Measurements from ENCODE around the gene MASP1. TPM values are rescaled to one million over a fixed set of nuclear protein-coding genes. Genes with fewer than 3 reads are reported as not detected.

Gene MASP1
- total RNA-seq (10 to 100 TPM; 19.9 to 24.3 TPM), polyA plus RNA-seq (ENCODE audit: insufficient read length in 2 of 2) (10 to 100 TPM; 43.8 to 54.8 TPM)
- long read RNA-seq, donor 1, transcript MASP1-201 (9 exons, 2,440 nt) = major isoform, 11 of 19 reads
- long read RNA-seq, donor 1, partial matches to known transcripts = 8 of 19 reads
- long read RNA-seq, donor 1, other reads (novel, unspliced or antisense) = 0 of 19 reads
- long read RNA-seq, donor 2, full-length matches to known transcripts = 8 of 8 reads
- long read RNA-seq, donor 2, partial matches to known transcripts = 0 of 8 reads
- long read RNA-seq, donor 2, other reads (novel, unspliced or antisense) = 0 of 8 reads
- long read RNA-seq, donor 3, full-length matches to known transcripts = 1 of 1 reads
- long read RNA-seq, donor 3, partial matches to known transcripts = 0 of 1 reads
- long read RNA-seq, donor 3, other reads (novel, unspliced or antisense) = 0 of 1 reads
- long read RNA-seq, donor 4 = 0 reads

- 12% methylated on average over 9 of the region's 10 CpGs for WGBS (ENCODE audit: insufficient coverage)
- H3K27ac ChIP-seq (ENCODE audit: low read depth, low read length) = peak within 1 kb of the TSS; percentile 87
- peaks cover 13% of the 10 kb centered on the region for H3K4me1 ChIP-seq (ENCODE audit: control insufficient read depth, insufficient read depth, low read length)
- DNase-seq (ENCODE audit: low read depth in 4 of 6, low spot score in 6 of 6) = peak in 5 of 6 donors; percentile 61 to 93 (median 67)
- no peaks in the 10 kb centered on the region for H3K36me3 ChIP-seq (ENCODE audit: control insufficient read depth, insufficient read depth, low read length)
- no peaks in the 10 kb centered on the region for H3K27me3 ChIP-seq (ENCODE audit: control insufficient read depth, insufficient read depth, low read length)
- H3K4me3 ChIP-seq (ENCODE audit: low read depth, low read length) = peak within 1 kb of the TSS; percentile 45
- H3K9me3 ChIP-seq (ENCODE audit: control insufficient read depth, insufficient read depth, low read length) = no peaks in the 10 kb centered on the region
These were observed at the start of gene MASP1 for GRCh38 chr3:187291512-187292132. Gene MASP1, minus strand, starts transcription at chr3:187291737. Its CDS starts 105 bp downstream, at chr3:187291632.

- Histone ChIP-seq H3K36me3 (ENCODE audit: control insufficient read depth, insufficient read depth, low read length) (no peaks in the 10 kb centered on the region), H3K4me1 (ENCODE audit: control insufficient read depth, insufficient read depth, low read length) (no peaks in the 10 kb centered on the region), H3K27ac (ENCODE audit: low read depth, low read length) (no peak overlapping the region), H3K4me3 (ENCODE audit: low read depth, low read length) (no peak overlapping the region), H3K9me3 (ENCODE audit: control insufficient read depth, insufficient read depth, low read length) (no peaks in the 10 kb centered on the region), H3K27me3 (ENCODE audit: control insufficient read depth, insufficient read depth, low read length) (no peaks in the 10 kb centered on the region)
- DNase-seq (ENCODE audit: low read depth in 4 of 6, low spot score in 6 of 6) = no peak
- no CpG with 5 or more reads among the region's 1 CpG for WGBS (ENCODE audit: insufficient coverage)
These were observed 49.0 kb upstream of the MASP1 start for GRCh38 chr3:187340578-187340977.

GRCh38 chr3:187336322-187336721, 44.8 kb upstream of the MASP1 start:
- H3K27me3 ChIP-seq (ENCODE audit: control insufficient read depth, insufficient read depth, low read length) = no peaks in the 10 kb centered on the region
- H3K36me3 ChIP-seq (ENCODE audit: control insufficient read depth, insufficient read depth, low read length) = no peaks in the 10 kb centered on the region
- DNase-seq (ENCODE audit: low read depth in 4 of 6, low spot score in 6 of 6) = no peak
- no peak overlapping the region for H3K27ac ChIP-seq (ENCODE audit: low read depth, low read length)
- WGBS (ENCODE audit: insufficient coverage) = 42% methylated on average over 3 of the region's 3 CpGs
- H3K9me3 ChIP-seq (ENCODE audit: control insufficient read depth, insufficient read depth, low read length) = no peaks in the 10 kb centered on the region
- no peaks in the 10 kb centered on the region for H3K4me1 ChIP-seq (ENCODE audit: control insufficient read depth, insufficient read depth, low read length)
- no peak overlapping the region for H3K4me3 ChIP-seq (ENCODE audit: low read depth, low read length)

GRCh38 chr3:187334904-187335303, 43.4 kb upstream of the MASP1 start:
- 89% methylated on average over 4 of the region's 4 CpGs for WGBS (ENCODE audit: insufficient coverage)
- no peaks in the 10 kb centered on the region for H3K9me3 ChIP-seq (ENCODE audit: control insufficient read depth, insufficient read depth, low read length)
- H3K4me3 ChIP-seq (ENCODE audit: low read depth, low read length) = no peak overlapping the region
- H3K36me3 ChIP-seq (ENCODE audit: control insufficient read depth, insufficient read depth, low read length) = no peaks in the 10 kb centered on the region
- no peaks in the 10 kb centered on the region for H3K27me3 ChIP-seq (ENCODE audit: control insufficient read depth, insufficient read depth, low read length)
- no peaks in the 10 kb centered on the region for H3K4me1 ChIP-seq (ENCODE audit: control insufficient read depth, insufficient read depth, low read length)
- DNase-seq (ENCODE audit: low read depth in 4 of 6, low spot score in 6 of 6) = no peak
- H3K27ac ChIP-seq (ENCODE audit: low read depth, low read length) = no peak overlapping the region

- no peaks in the 10 kb centered on the region for H3K4me1 ChIP-seq (ENCODE audit: control insufficient read depth, insufficient read depth, low read length)
- no peaks in the 10 kb centered on the region for H3K9me3 ChIP-seq (ENCODE audit: control insufficient read depth, insufficient read depth, low read length)
- H3K27ac ChIP-seq (ENCODE audit: low read depth, low read length) = no peak overlapping the region
- H3K36me3 ChIP-seq (ENCODE audit: control insufficient read depth, insufficient read depth, low read length) = no peaks in the 10 kb centered on the region
- H3K4me3 ChIP-seq (ENCODE audit: low read depth, low read length) = no peak overlapping the region
- DNase-seq (ENCODE audit: low read depth in 4 of 6, low spot score in 6 of 6) = no peak
- no peaks in the 10 kb centered on the region for H3K27me3 ChIP-seq (ENCODE audit: control insufficient read depth, insufficient read depth, low read length)
- 100% methylated on average over 3 of the region's 3 CpGs for WGBS (ENCODE audit: insufficient coverage)
These were observed 37.2 kb upstream of the MASP1 start for GRCh38 chr3:187328691-187329090.

GRCh38 chr3:187327845-187328244, 36.3 kb upstream of the MASP1 start:
- no peaks in the 10 kb centered on the region for H3K36me3 ChIP-seq (ENCODE audit: control insufficient read depth, insufficient read depth, low read length)
- H3K27ac ChIP-seq (ENCODE audit: low read depth, low read length) = no peak overlapping the region
- no CpG with 5 or more reads among the region's 2 CpGs for WGBS (ENCODE audit: insufficient coverage)
- no peaks in the 10 kb centered on the region for H3K4me1 ChIP-seq (ENCODE audit: control insufficient read depth, insufficient read depth, low read length)
- no peaks in the 10 kb centered on the region for H3K9me3 ChIP-seq (ENCODE audit: control insufficient read depth, insufficient read depth, low read length)
- no peak overlapping the region for H3K4me3 ChIP-seq (ENCODE audit: low read depth, low read length)
- H3K27me3 ChIP-seq (ENCODE audit: control insufficient read depth, insufficient read depth, low read length) = no peaks in the 10 kb centered on the region
- no peak for DNase-seq (ENCODE audit: low read depth in 4 of 6, low spot score in 6 of 6)

GRCh38 chr3:187325632-187326031, 34.1 kb upstream of the MASP1 start:
- WGBS (ENCODE audit: insufficient coverage) = 87% methylated on average over 3 of the region's 5 CpGs
- no peak for DNase-seq (ENCODE audit: low read depth in 4 of 6, low spot score in 6 of 6)
- Histone ChIP-seq H3K36me3 (ENCODE audit: control insufficient read depth, insufficient read depth, low read length) (no peaks in the 10 kb centered on the region), H3K4me3 (ENCODE audit: low read depth, low read length) (no peak overlapping the region), H3K27ac (ENCODE audit: low read depth, low read length) (no peak overlapping the region), H3K4me1 (ENCODE audit: control insufficient read depth, insufficient read depth, low read length) (peaks cover 3% of the 10 kb centered on the region), H3K9me3 (ENCODE audit: control insufficient read depth, insufficient read depth, low read length) (no peaks in the 10 kb centered on the region), H3K27me3 (ENCODE audit: control insufficient read depth, insufficient read depth, low read length) (no peaks in the 10 kb centered on the region)

- Histone ChIP-seq H3K4me1 (ENCODE audit: control insufficient read depth, insufficient read depth, low read length) (peaks cover 7% of the 10 kb centered on the region), H3K36me3 (ENCODE audit: control insufficient read depth, insufficient read depth, low read length) (no peaks in the 10 kb centered on the region), H3K27ac (ENCODE audit: low read depth, low read length) (no peak overlapping the region), H3K9me3 (ENCODE audit: control insufficient read depth, insufficient read depth, low read length) (no peaks in the 10 kb centered on the region), H3K27me3 (ENCODE audit: control insufficient read depth, insufficient read depth, low read length) (no peaks in the 10 kb centered on the region), H3K4me3 (ENCODE audit: low read depth, low read length) (no peak overlapping the region)
- no peak for DNase-seq (ENCODE audit: low read depth in 4 of 6, low spot score in 6 of 6)
- WGBS (ENCODE audit: insufficient coverage) = 88% methylated on average over 2 of the region's 3 CpGs
These were observed 31.6 kb upstream of the MASP1 start for GRCh38 chr3:187323091-187323490.

- H3K9me3 ChIP-seq (ENCODE audit: control insufficient read depth, insufficient read depth, low read length) = no peaks in the 10 kb centered on the region
- H3K27ac ChIP-seq (ENCODE audit: low read depth, low read length) = no peak overlapping the region
- H3K4me3 ChIP-seq (ENCODE audit: low read depth, low read length) = no peak overlapping the region
- H3K27me3 ChIP-seq (ENCODE audit: control insufficient read depth, insufficient read depth, low read length) = no peaks in the 10 kb centered on the region
- peak in 1 of 6 donors; percentile 91 for DNase-seq (ENCODE audit: low read depth in 4 of 6, low spot score in 6 of 6)
- WGBS (ENCODE audit: insufficient coverage) = 53% methylated on average over 4 of the region's 7 CpGs
- no peaks in the 10 kb centered on the region for H3K36me3 ChIP-seq (ENCODE audit: control insufficient read depth, insufficient read depth, low read length)
- H3K4me1 ChIP-seq (ENCODE audit: control insufficient read depth, insufficient read depth, low read length) = peaks cover 7% of the 10 kb centered on the region
These were observed 30.8 kb upstream of the MASP1 start for GRCh38 chr3:187322291-187322690.

GRCh38 chr3:187321766-187322165, 30.2 kb upstream of the MASP1 start:
- Histone ChIP-seq H3K9me3 (ENCODE audit: control insufficient read depth, insufficient read depth, low read length) (no peaks in the 10 kb centered on the region), H3K27ac (ENCODE audit: low read depth, low read length) (no peak overlapping the region), H3K4me1 (ENCODE audit: control insufficient read depth, insufficient read depth, low read length) (peaks cover 7% of the 10 kb centered on the region), H3K4me3 (ENCODE audit: low read depth, low read length) (no peak overlapping the region), H3K27me3 (ENCODE audit: control insufficient read depth, insufficient read depth, low read length) (no peaks in the 10 kb centered on the region), H3K36me3 (ENCODE audit: control insufficient read depth, insufficient read depth, low read length) (no peaks in the 10 kb centered on the region)
- WGBS (ENCODE audit: insufficient coverage) = 89% methylated on average over 1 of the region's 1 CpG
- DNase-seq (ENCODE audit: low read depth in 4 of 6, low spot score in 6 of 6) = no peak

Data from spinal cord (tissue), 10 donors.